Progenitor cell of endocrine pancreas (in vitro differentiated cells): ENCODE measurements around the gene SH3D19. TPM values are rescaled to one million over a fixed set of nuclear protein-coding genes. Genes with fewer than 3 reads are reported as not detected.

Experiments
- DNase-seq: peaks from one replicate; pipeline ENCODE4 v3.0.0; 2021; ENCODE audit warnings: low spot score; ENCODE audit not compliant: unreplicated experiment
- H3K27ac Mint-ChIP-seq: 2 replicates; pipeline ENCODE4 v1.8.0; 2021; ENCODE audit warnings: mild to moderate bottlenecking, moderate library complexity, mixed read lengths
- H3K27me3 Mint-ChIP-seq: 2 replicates; pipeline ENCODE4 v1.8.0; 2021; ENCODE audit warnings: mixed read lengths
- H3K36me3 Mint-ChIP-seq: 2 replicates; pipeline ENCODE4 v1.8.0; 2022; ENCODE audit warnings: mixed read lengths; ENCODE audit not compliant: insufficient read depth
- H3K4me1 Mint-ChIP-seq: 2 replicates; pipeline ENCODE4 v1.8.0; 2021; ENCODE audit warnings: low read depth, mixed read lengths
- H3K4me3 Mint-ChIP-seq: 2 replicates; pipeline ENCODE4 v1.8.0; 2021; ENCODE audit warnings: low read depth, mild to moderate bottlenecking, moderate library complexity, mixed read lengths
- H3K9me3 Mint-ChIP-seq: 2 replicates; pipeline ENCODE4 v1.8.0; 2021; ENCODE audit warnings: low read depth, mixed read lengths
- CTCF ChIP-seq: fragments of 200-600 bp; sonication (generic); IDR thresholded peaks from one replicate; pipeline ENCODE4 v1.5.0; 2021; ENCODE audit warnings: antibody characterized with exemption, mild to moderate bottlenecking; ENCODE audit not compliant: unreplicated experiment
- total RNA-seq: library from RNA; stranded (reverse); gene quantifications from 2 replicates; pipeline ENCODE4 v1.2.1, GENCODE V29; 2021

SH3D19 gene
- total RNA-seq, 1 donor from 2014 or later = 35.5 TPM

- H3K27me3 Mint-ChIP-seq = no peaks in the 10 kb centered on the region
- H3K27ac Mint-ChIP-seq = peak overlapping the region; percentile 88
- no peaks in the 10 kb centered on the region for H3K9me3 Mint-ChIP-seq
- DNase-seq = no peak
- no peak overlapping the region for H3K4me3 Mint-ChIP-seq
- TF ChIP-seq CTCF = no peak
- H3K4me1 Mint-ChIP-seq = peaks cover 27% of the 10 kb centered on the region
- peaks cover 3% of the 10 kb centered on the region for H3K36me3 Mint-ChIP-seq
Measured at GRCh38 chr4:151314010-151314355, 11.4 kb downstream of the SH3D19 start.

GRCh38 chr4:151313306-151314009 is 11.9 kb downstream of the SH3D19 start:
- H3K27me3 Mint-ChIP-seq = no peaks in the 10 kb centered on the region
- H3K4me3 Mint-ChIP-seq = no peak overlapping the region
- TF ChIP-seq CTCF = no peak
- H3K27ac Mint-ChIP-seq = peak overlapping the region; percentile 88
- H3K9me3 Mint-ChIP-seq = no peaks in the 10 kb centered on the region
- no peak for DNase-seq
- peaks cover 6% of the 10 kb centered on the region for H3K36me3 Mint-ChIP-seq
- peaks cover 27% of the 10 kb centered on the region for H3K4me1 Mint-ChIP-seq

- H3K4me1 Mint-ChIP-seq = peaks cover 20% of the 10 kb centered on the region
- no peak for DNase-seq
- H3K9me3 Mint-ChIP-seq = peaks cover 5% of the 10 kb centered on the region
- peaks cover 12% of the 10 kb centered on the region for H3K36me3 Mint-ChIP-seq
- H3K27me3 Mint-ChIP-seq = no peaks in the 10 kb centered on the region
- no peak for TF ChIP-seq CTCF
- no peak overlapping the region for H3K4me3 Mint-ChIP-seq
- H3K27ac Mint-ChIP-seq = no peak overlapping the region
Measured at GRCh38 chr4:151310124-151310728, 15.2 kb downstream of the SH3D19 start.

GRCh38 chr4:151304755-151305154 is 20.6 kb downstream of the SH3D19 start:
- DNase-seq = no peak
- no peak for TF ChIP-seq CTCF
- no peak overlapping the region for H3K4me3 Mint-ChIP-seq

GRCh38 chr4:151304226-151304625 is 21.2 kb downstream of the SH3D19 start:
- Mint-ChIP-seq H3K4me3 (no peak overlapping the region), H3K27me3 (no peaks in the 10 kb centered on the region), H3K4me1 (peaks cover 2% of the 10 kb centered on the region), H3K27ac (no peak overlapping the region), H3K9me3 (peaks cover 18% of the 10 kb centered on the region), H3K36me3 (peaks cover 24% of the 10 kb centered on the region)
- DNase-seq = no peak
- no peak for TF ChIP-seq CTCF

More at GRCh38 chr4:151304755-151305154, 20.6 kb downstream of the SH3D19 start:
- peaks cover 24% of the 10 kb centered on the region for H3K36me3 Mint-ChIP-seq
- peaks cover 2% of the 10 kb centered on the region for H3K4me1 Mint-ChIP-seq
- peaks cover 18% of the 10 kb centered on the region for H3K9me3 Mint-ChIP-seq
- H3K27ac Mint-ChIP-seq = peak overlapping the region; percentile 31
- H3K27me3 Mint-ChIP-seq = no peaks in the 10 kb centered on the region
